ELF-1 (cell line): ENCODE results near the gene SLBP.
"Not testable (repeated sequence)": the region's sequence is repeated elsewhere in the genome, so short reads cannot be mapped to it uniquely, and the experiment has no call there.

Experiments
- DNase-seq: peaks from one replicate; pipeline ENCODE4 v3.0.0-alpha.2; 2016; ENCODE audit warnings: low read depth, low spot score

Gene SLBP

DNA sequence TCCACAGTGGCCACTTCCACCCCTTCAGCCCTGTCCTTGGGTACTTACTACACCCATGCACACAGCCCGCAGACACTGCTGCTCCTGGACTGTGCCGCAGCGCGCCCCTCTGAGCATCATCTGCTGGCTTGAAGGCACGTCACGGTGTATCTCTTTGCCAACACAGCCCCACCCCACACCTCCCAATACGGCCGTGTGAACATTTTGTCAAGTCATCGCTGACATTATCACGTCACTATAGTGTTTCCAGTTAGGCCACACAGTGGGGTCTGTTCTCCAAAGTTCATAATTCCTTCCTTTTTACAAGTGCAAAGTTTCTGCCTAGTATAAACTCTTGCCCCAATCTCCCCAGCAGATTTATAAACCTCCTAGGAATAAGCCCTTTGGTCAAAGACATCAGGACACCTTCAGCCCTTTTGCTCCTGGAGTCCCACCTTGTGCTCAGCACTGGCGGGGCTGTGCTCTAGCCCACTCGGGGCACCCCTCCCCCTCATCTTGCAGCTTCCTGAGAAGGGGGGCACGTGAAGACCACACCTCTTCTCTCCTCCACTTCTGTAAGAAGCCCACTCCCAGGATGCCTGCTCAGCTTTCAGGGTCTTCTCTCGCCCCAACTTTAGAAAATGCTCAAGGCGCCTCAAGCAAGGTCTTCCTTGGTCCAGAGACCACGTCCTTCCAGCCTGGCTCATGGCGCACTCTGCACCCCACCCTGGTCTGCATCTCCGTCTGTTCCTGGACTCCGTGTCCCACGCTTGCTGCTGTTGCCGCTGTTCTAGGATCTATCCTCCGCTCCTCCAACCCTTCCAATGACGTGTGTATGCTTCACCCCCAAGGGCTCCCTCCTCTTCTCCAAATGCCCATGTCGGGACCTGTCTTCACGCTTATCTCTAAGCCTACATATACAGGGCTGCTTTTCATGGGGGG is 35.3 kb downstream of the SLBP start:
- no peak for DNase-seq

DNA sequence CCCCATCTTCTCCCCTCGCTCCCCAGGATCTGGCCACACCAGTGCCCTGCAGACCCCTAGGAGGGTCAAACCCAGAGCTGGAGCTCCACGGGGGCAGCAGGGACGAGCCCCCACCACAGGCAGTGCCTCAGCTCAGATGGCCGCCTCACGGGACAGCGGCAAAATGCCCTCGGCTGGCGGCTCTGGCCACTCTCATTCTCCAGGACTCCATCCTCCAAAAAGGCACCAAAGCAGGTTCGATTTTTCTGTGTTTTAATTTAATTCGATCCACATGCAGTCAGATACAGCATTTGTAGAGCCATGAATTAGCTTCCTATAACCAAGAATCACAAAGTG is 36.3 kb downstream of the SLBP start:
- DNase-seq, result no peak

GRCh38 chr4:1675136-1675801 is 36.9 kb downstream of the SLBP start:
- DNase-seq, result no peak

- DNase-seq, result peak; percentile 25
Measured at GRCh38 chr4:1674682-1675081, 37.4 kb downstream of the SLBP start.

- no peak for DNase-seq
Measured at GRCh38 chr4:1673671-1674070, 38.4 kb downstream of the SLBP start.

GRCh38 chr4:1671011-1671410 is 41.1 kb downstream of the SLBP start:
- DNase-seq, result not testable (repeated sequence)

- no peak for DNase-seq
Measured at GRCh38 chr4:1670279-1670678, 41.8 kb downstream of the SLBP start.

DNA sequence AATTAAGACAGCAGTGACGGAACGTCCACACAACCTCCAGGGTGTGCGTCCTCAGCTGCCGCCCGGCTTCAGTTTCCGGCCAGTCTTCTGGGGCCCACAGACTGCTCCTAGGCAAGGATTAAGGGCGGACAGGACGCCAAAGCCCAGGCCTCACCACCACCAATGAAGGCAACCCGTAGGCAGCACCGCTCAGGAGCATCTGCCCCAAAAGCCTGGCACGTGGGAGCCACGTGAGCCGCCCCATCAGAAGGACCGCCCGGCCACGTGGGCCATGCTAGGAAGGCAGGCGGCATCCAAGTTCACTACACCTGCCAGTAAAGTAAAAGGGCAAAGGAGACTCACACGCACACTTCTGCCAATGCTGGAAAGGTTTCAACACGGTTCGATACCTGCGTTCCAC is 42.3 kb downstream of the SLBP start:
- DNase-seq, result no peak

GRCh38 chr4:1669270-1669669 is 42.8 kb downstream of the SLBP start:
- no peak for DNase-seq

DNA sequence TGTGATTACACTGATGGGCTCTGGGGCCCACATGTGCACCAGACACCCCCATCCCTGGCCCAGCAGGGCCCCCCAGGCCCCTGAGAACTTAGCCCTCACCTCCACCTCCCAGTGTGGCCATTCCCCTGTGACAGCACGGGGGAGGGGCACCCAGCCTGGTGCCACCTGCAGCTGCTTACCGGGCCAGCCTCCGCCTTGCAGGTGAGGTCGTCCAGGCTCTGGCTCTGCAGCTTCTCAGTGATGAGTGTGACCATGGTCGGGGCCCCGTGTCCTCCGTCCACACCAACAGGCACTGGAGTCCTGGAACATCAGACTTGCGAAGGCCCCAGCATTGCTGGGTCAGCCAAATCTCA is 43.7 kb downstream of the SLBP start:
- no peak for DNase-seq

DNA sequence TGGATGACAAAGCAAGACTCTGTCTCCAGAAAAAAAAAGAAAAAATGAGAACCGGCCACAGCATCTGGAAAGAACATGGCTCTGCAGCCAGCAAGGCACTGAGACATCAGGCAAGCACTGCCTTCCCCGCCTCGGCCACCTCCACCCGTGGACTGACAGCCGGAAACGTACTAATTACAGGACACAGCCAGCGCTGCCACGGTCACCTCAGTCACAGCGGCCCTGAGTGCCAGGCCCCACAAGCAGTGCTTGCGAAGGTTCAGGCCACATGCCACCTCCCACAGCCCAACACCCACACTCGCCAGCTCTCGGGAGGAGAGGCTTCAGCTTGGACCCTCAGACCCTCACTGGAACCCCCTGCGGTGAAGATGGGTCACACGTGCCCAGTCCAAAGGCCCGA is 44.8 kb downstream of the SLBP start:
- DNase-seq, result no peak

DNA sequence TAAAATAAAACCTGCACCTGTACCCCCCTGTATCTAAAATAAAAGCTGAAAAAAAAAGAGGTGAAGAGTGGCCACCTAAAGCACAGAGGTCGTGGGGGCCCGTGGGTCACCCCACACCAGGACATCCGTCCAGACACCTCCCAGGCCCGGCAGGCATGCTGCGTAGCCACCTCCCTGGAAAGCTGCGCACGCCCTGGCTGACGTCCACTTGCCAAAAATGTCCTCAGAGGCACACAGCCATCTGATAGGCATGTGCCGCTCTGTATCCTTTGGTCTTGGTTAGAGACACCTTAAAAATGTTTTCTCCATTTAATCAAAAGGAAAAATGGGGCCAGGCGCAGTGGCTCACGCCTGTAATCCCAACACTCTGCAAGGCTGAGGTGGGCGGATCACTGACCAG is 45.7 kb downstream of the SLBP start:
- DNase-seq, result no peak

- no peak for DNase-seq
Measured at GRCh38 chr4:1664141-1664540, 48.0 kb downstream of the SLBP start.

DNA sequence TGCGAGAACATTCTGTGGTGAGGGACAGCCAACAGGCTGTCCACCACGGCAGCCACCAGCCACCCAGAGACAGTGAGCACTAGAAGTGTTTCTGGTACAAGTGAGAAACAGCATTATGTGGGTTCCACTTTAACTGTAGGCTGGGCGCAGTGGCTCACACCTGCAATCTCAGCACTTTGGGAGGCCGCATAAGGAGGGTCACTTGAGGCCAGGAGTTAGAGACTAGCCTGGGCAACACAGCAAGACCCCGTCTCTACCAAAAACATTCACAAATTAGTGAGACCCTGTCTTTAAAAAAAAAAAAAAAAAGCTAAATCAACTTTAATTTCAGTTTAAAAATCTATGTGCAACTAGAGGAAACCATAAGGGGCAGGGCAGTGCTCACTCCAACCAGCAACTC is 48.6 kb downstream of the SLBP start:
- no peak for DNase-seq

DNA sequence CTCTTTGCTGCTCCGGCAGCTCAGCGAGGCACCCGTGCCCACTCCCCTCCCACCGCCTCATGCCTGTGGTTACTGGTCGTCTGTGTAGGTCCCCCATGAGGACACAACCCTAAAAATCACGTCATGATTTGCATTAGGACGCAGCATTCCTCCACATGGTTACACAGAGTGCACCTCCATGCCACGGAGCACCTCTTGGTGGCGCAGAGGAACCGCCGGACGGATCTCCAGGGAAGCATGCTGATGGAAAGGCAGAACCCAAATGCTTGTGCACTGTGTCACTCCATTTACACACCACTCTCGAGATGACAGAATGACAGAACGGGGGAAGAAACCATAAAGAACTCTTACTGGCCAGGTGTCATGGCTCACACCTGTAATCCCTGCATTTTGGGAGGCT is 50.4 kb downstream of the SLBP start:
- no peak for DNase-seq

DNA sequence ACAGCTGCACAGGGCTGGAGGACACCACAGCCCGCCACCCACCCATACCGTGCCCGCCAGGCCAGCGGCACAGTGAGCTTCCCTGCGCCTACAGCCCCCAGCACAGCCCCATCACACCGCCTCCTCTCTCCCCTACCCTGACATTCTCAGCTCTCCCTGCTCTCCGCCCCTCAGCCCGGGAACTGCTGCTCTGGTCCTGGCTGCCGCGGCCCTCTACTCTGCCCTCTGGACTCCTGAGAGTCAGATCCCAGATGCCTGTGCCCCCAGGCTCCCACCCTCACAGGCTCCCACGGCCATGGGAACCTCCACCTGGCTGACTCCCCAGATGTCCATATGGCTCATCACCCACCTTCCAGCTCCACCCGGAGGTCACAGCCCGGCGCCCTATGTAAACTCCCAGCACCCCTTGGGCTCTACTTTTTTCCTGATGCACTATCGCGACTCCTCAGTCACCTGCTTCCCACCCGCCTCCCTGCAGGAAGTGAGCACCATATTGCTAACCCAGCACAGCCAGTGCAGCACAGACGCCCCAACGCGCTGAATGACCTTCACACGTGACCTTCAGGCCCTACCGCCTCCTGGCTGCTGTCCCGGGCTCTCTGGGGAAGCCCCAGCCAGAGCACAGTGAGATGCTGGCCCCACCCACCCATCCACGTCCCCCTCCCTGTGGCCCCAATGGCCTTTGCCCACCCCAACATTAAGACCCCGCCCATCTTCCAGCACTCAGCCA is 51.0 kb downstream of the SLBP start:
- DNase-seq, result no peak

DNA sequence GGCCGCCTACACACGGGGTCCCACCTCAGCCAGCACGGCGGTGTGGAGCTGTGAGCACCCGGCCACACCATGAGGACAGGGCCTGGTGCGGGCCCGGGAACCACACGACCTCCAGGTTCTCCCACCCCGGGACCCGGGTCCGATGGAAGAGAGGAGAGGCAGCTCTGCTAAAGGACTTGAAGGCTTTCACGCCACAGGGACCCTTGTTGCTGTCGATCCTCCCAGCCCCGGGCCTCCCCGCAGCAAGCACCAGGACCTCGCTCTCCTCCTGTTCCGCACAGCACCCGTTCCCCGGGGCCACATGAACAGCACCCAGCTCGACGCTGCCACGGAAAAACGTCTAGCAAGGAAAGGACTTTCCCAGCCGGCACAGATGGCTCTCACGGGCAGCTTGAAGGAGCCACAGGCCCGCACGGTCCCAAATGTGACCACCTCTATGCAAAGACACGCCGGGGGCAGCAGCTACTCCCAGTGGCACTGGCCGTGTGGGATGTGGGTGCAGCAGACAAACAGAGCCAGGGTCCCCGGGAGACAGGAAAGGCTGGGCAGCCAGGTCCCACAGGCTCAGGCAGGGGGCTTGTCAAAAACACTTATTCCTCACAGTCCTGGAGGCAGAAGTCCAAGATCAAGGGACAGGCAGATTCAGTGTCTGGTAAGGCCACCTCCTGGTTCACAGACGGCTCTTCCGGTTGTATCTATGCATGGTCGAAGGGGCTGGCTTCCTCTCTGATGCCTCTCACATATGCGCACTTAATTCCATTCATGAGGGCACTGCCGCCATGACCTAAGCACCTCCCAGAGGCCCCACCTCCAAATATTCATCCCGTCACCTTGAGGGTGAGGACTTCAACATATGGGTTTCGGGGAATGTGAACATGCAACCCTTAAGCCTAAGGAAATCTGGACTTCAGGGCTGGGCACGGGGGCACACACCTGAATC is 52.7 kb downstream of the SLBP start:
- no peak for DNase-seq

- no peak for DNase-seq
Measured at GRCh38 chr4:1658581-1658980, 53.5 kb downstream of the SLBP start.

- no peak for DNase-seq
Measured at GRCh38 chr4:1658146-1658545, 54.0 kb downstream of the SLBP start.

GRCh38 chr4:1656986-1657385 is 55.1 kb downstream of the SLBP start:
- DNase-seq, result no peak

GRCh38 chr4:1656132-1656531 is 56.0 kb downstream of the SLBP start:
- DNase-seq, result no peak

DNA sequence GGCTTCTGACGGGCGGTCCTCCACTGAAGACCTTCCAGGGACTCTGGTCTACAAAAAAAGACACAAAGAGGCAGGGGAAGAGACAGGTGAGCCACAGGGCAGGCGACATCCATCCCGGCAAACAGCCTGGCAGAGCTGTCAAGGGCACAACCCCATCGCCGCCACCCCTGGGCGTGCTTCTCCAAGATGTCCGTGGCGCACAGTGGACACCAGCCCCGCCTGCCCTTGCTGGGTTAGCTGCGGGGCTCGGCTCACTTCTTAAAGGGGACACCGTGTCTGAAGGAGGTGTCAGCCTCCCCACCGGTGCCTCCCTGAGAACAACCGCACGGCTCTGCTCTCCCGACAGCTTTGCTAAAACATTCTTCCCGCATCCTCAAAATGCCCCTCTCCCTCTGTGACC is 56.4 kb downstream of the SLBP start:
- no peak for DNase-seq
